ENCODE results near the gene PLS3. TPM values are rescaled to one million over a fixed set of nuclear protein-coding genes. Genes with fewer than 3 reads are reported as not detected.

Gene PLS3
- total and polyA plus RNA-seq, 2 of the 13 experiments (the other 11 are each of a cell fraction or from before 2014, with no cell fraction given): 55.7 to 99.9 TPM

- no peak overlapping the region for H2AFZ ChIP-seq (ENCODE audit: low read length)
- 100% methylated on average over 2 of the region's 2 CpGs for WGBS (ENCODE audit: low lambda C conversion rate)
- H3K4me3 ChIP-seq (replicated peaks in 1 of 3; ENCODE audit: insufficient read depth in 1 of 3, low read depth in 2 of 3, low read length in 3 of 3): no peak overlapping the region
- no peaks in the 10 kb centered on the region for H4K20me1 ChIP-seq (ENCODE audit: insufficient read depth, low read length)
- intact Hi-C loops (cut with micrococcal nuclease; ENCODE audit: unreplicated experiment) (no loop called here), in situ Hi-C loops (cut with HindIII; ENCODE audit: extremely low pct_ligation_motif_present, low pct_unique_long_range_greater_than_20kb) (loop anchor here (10.0 kb wide), 1 partner anchor 308 kb away; no protein-coding TSS in a partner anchor)
- H3K9ac ChIP-seq (ENCODE audit: insufficient read depth, low read depth, low read length): no peak overlapping the region
- DNase-seq (ENCODE audit: low spot score): no peak
- BruUV-seq (replicated peaks): no TSS peak
- peaks cover 1 to 5% of the 10 kb centered on the region in 2 experiments; a peak in 3 of 5 replicates for H3K36me3 ChIP-seq (replicated peaks in 1 of 2; ENCODE audit: control insufficient read depth in 1 of 2, insufficient read depth in 2 of 2, low read length in 2 of 2)
- no peak for FAIRE-seq
- CTCF ChIA-PET (ENCODE audit: low intra/inter-chr PET ratio, low total read pairs): interaction anchor here (1.6 kb wide), 1 partner anchor 312 kb away, joined by 7 read pairs; no protein-coding TSS in a partner anchor
- H3K79me2 ChIP-seq (ENCODE audit: insufficient read depth, low read length): no peaks in the 10 kb centered on the region
- H3K9me3 ChIP-seq (ENCODE audit: low read length): no peaks in the 10 kb centered on the region
- H3K27ac ChIP-seq (ENCODE audit: extremely low read length, insufficient read depth, low read length): no peak overlapping the region
- no peak for ATAC-seq
- H3K27me3 ChIP-seq (ENCODE audit: control insufficient read depth in 1 of 2, insufficient read depth in 2 of 2, low read length in 2 of 2): no peaks in the 10 kb centered on the region
- H3K4me2 ChIP-seq (ENCODE audit: low read depth, low read length): no peak overlapping the region
- no peaks in the 10 kb centered on the region for H3K4me1 ChIP-seq (ENCODE audit: insufficient read depth, low read length)
- POLR2A ChIA-PET: no interaction called here
- TF ChIP-seq, protein P1, sequence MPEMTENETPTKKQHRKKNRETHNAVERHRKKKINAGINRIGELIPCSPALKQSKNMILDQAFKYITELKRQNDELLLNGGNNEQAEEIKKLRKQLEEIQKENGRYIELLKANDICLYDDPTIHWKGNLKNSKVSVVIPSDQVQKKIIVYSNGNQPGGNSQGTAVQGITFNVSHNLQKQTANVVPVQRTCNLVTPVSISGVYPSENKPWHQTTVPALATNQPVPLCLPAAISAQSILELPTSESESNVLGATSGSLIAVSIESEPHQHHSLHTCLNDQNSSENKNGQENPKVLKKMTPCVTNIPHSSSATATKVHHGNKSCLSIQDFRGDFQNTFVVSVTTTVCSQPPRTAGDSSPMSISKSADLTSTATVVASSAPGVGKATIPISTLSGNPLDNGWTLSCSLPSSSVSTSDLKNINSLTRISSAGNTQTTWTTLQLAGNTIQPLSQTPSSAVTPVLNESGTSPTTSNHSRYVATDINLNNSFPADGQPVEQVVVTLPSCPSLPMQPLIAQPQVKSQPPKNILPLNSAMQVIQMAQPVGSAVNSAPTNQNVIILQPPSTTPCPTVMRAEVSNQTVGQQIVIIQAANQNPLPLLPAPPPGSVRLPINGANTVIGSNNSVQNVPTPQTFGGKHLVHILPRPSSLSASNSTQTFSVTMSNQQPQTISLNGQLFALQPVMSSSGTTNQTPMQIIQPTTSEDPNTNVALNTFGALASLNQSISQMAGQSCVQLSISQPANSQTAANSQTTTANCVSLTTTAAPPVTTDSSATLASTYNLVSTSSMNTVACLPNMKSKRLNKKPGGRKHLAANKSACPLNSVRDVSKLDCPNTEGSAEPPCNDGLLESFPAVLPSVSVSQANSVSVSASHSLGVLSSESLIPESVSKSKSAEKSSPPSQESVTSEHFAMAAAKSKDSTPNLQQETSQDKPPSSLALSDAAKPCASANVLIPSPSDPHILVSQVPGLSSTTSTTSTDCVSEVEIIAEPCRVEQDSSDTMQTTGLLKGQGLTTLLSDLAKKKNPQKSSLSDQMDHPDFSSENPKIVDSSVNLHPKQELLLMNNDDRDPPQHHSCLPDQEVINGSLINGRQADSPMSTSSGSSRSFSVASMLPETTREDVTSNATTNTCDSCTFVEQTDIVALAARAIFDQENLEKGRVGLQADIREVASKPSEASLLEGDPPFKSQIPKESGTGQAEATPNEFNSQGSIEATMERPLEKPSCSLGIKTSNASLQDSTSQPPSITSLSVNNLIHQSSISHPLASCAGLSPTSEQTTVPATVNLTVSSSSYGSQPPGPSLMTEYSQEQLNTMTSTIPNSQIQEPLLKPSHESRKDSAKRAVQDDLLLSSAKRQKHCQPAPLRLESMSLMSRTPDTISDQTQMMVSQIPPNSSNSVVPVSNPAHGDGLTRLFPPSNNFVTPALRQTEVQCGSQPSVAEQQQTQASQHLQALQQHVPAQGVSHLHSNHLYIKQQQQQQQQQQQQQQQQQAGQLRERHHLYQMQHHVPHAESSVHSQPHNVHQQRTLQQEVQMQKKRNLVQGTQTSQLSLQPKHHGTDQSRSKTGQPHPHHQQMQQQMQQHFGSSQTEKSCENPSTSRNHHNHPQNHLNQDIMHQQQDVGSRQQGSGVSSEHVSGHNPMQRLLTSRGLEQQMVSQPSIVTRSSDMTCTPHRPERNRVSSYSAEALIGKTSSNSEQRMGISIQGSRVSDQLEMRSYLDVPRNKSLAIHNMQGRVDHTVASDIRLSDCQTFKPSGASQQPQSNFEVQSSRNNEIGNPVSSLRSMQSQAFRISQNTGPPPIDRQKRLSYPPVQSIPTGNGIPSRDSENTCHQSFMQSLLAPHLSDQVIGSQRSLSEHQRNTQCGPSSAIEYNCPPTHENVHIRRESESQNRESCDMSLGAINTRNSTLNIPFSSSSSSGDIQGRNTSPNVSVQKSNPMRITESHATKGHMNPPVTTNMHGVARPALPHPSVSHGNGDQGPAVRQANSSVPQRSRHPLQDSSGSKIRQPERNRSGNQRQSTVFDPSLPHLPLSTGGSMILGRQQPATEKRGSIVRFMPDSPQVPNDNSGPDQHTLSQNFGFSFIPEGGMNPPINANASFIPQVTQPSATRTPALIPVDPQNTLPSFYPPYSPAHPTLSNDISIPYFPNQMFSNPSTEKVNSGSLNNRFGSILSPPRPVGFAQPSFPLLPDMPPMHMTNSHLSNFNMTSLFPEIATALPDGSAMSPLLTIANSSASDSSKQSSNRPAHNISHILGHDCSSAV (CRISPR knock-in tag; IDR thresholded peaks at IDR 0.05; ENCODE audit: borderline replicate concordance): no peak
- TF ChIP-seq ATF7-NPFF (CRISPR knock-in tag; IDR thresholded peaks at IDR 0.05; ENCODE audit: low read depth): no peak
- no peak for TF ChIP-seq GLMP (CRISPR knock-in tag; IDR thresholded peaks at IDR 0.05; ENCODE audit: borderline replicate concordance)
- no peak for TF ChIP-seq ZFP62 (CRISPR knock-in tag; IDR thresholded peaks at IDR 0.05)
- no peak for TF ChIP-seq ZNF414 (CRISPR knock-in tag; IDR thresholded peaks at IDR 0.05)
- no peak for TF ChIP-seq KAT2B (IDR thresholded peaks at IDR 0.05; ENCODE audit: borderline replicate concordance, low read depth, low read length)
- TF ChIP-seq, protein P2, sequence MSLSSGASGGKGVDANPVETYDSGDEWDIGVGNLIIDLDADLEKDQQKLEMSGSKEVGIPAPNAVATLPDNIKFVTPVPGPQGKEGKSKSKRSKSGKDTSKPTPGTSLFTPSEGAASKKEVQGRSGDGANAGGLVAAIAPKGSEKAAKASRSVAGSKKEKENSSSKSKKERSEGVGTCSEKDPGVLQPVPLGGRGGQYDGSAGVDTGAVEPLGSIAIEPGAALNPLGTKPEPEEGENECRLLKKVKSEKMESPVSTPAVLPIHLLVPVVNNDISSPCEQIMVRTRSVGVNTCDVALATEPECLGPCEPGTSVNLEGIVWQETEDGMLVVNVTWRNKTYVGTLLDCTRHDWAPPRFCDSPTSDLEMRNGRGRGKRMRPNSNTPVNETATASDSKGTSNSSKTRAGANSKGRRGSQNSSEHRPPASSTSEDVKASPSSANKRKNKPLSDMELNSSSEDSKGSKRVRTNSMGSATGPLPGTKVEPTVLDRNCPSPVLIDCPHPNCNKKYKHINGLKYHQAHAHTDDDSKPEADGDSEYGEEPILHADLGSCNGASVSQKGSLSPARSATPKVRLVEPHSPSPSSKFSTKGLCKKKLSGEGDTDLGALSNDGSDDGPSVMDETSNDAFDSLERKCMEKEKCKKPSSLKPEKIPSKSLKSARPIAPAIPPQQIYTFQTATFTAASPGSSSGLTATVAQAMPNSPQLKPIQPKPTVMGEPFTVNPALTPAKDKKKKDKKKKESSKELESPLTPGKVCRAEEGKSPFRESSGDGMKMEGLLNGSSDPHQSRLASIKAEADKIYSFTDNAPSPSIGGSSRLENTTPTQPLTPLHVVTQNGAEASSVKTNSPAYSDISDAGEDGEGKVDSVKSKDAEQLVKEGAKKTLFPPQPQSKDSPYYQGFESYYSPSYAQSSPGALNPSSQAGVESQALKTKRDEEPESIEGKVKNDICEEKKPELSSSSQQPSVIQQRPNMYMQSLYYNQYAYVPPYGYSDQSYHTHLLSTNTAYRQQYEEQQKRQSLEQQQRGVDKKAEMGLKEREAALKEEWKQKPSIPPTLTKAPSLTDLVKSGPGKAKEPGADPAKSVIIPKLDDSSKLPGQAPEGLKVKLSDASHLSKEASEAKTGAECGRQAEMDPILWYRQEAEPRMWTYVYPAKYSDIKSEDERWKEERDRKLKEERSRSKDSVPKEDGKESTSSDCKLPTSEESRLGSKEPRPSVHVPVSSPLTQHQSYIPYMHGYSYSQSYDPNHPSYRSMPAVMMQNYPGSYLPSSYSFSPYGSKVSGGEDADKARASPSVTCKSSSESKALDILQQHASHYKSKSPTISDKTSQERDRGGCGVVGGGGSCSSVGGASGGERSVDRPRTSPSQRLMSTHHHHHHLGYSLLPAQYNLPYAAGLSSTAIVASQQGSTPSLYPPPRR (CRISPR knock-in tag; IDR thresholded peaks at IDR 0.05; ENCODE audit: borderline replicate concordance): no peak
- no peak for TF ChIP-seq SNAI1 (CRISPR knock-in tag; IDR thresholded peaks at IDR 0.05; ENCODE audit: borderline replicate concordance)
Observed at GRCh38 chrX:115642311-115642710, 81.3 kb downstream of the PLS3 start.
